GM19324 (cell line): Measurements from ENCODE around the gene BICD1.

Experiments used
- ATAC-seq: cut with Tn5 transposase; IDR thresholded peaks from one replicate; pipeline ENCODE4 v1.9.1; 2021; ENCODE audit warnings: mild to moderate bottlenecking, moderate library complexity; ENCODE audit not compliant: unreplicated experiment, low FRiP score

Gene BICD1

GRCh38 chr12:32312049-32312670 is 205.5 kb downstream of the BICD1 start:
- ATAC-seq: no peak

- ATAC-seq: no peak
Measured at GRCh38 chr12:32322354-32322753, 215.7 kb downstream of the BICD1 start.

DNA sequence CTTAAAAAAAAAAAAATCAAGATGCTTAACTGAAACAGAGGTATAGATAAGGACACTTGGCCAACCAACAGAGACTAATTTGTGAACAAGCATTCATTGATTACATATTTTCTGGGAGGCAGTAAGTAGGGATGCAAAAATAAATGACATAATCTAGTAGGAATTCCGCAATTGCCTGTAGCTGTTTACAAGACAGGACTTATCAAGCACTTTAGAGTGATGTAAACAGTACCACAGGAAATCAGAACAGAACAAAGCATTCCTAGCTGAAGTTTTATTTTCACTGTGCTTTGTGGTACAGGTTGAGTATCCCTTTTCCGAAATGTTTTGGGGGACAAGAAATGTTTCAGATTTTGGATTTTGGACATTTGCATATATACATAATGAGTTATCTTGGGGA is 224.5 kb downstream of the BICD1 start:
- no peak for ATAC-seq

DNA sequence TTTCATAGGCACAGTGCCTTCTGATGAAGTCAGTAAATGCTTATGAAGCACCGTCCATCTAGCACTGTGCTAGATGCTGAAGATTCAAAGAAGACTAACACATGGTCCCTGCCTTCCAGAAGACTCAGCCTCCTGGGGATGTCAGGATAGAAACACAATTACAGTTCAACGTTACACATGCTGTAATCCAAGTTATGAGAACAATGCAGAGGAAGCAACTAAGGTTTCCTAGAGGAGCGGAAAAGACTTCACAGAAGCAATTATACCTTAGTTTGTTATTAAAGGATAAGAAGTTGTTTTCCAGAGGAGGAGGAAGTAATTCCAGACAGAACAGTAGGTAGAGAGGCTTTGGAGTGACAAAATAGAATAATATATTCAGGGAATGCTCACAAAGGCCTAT is 225.8 kb downstream of the BICD1 start:
- no peak for ATAC-seq

DNA sequence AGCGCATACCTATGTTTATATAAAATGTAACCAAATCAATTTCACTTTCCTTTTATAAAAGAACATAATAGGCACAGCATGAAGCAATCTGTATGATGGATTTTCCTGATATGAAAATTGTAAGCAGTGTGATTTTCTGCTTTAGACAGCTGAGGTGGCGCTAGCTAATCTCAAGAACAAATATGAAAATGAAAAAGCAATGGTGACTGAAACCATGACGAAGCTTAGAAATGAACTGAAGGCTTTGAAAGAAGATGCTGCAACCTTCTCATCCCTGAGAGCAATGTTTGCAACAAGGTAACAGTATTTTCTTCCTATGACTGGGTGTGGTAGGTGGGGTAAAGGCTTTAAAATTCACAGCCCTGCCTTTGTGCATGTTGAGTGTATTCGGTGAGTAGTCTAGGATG is 227.7 kb downstream of the BICD1 start:
- no peak for ATAC-seq

DNA sequence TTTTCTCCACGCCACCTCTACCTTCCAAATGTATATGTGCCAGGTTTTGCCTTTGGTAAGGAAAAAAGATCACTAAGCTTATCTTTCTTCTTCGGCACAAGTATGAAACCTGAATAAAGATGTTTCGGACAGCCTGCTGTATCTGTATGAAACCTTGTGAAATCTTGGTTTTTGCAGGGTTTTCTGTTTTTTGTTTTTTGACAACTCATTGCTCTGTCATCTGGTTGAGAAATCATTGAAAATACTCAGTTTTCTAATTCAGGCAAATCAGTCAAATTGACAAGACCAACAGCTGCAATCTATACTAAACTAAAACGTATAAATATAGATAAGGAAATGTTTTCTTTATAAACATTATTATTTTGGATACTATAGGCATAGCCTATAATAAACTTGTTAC is 229.6 kb downstream of the BICD1 start:
- no peak for ATAC-seq

DNA sequence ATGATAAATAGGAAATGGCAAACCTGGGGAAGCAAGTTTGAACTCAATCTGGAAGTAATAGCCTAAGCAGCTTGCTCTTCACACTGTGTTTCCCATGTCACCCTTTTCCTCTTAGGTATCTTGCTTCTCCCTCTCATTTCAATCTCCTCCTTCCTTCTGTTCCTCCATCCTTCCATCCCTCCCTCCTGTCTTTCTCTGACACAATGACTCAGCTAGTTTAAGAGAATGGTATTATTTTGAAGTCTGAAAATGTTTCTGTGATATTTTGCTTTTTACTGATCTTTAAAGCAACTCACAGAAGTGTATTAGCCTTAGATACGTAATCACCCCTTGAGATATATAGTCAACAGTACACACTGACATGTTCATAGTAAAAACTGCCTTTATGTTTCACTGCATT is 236.8 kb downstream of the BICD1 start:
- ATAC-seq: no peak

DNA sequence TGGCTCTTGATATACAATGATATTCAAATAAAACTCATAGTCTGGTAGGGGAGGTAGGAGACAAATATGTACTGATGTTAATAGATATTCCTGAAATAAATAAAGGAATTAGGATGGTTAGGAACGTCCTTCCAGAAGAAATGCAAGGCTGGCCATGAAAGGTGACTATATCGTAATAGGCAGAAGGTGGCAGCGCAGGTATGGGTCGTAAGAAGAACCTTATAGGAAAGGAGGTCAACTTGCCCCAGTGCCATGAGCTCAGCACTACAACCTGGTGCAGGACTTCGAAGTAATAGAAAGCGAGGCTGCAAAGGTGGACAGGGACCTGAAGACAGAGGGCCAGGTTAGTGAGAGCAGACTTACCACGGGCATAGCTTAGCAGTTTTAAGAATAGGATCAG is 237.4 kb downstream of the BICD1 start:
- no peak for ATAC-seq

DNA sequence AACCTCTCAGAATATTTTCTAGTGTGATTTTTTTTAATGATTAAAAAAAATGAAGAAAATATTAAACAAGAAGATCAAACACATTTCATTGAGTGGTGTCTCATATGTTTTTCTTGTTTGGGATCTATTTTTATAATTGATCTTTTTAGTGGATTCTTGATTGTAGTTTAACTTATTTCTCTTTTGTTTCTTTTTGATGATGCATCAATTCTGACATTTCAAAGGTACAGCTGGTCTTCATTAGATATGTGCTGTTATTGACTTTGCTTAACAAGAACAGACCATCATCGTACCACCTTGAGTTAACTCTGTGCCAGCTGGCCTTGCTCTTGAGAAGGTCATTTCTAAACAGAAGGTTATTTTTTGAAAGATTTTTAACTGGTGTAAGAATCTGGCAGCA is 246.9 kb downstream of the BICD1 start:
- no peak for ATAC-seq

DNA sequence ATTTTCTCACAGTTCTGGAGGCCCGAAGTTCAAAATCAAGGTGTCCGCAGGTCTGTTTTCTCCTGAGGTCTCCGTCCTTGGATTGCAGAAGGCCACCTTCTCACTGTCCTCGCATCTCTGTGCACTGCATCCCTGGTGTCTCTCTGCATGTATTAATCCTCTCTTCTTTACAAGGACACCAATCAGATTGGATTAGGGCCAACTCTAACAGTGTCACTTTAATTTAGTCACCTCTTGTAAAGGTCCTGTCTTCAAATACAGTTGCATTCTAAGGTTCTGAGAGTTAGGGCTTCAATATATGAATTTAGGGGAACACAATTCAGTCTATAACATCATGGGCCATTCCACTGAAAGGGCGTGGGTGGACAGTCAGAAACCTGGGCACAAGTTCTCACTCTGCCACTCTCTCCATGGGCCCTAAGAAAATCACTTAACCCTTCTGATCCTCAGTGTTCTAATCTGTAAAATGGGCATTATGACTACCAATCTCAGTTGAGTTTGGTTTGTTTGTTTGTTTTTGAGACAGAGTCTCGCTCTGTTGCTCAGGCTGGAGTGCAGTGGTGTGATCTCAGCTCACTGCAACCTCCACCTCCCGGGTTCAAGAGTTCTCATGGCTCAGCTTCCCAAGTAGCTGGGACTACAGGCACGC is 251.1 kb downstream of the BICD1 start:
- no peak for ATAC-seq

GRCh38 chr12:32360956-32361355 is 254.3 kb downstream of the BICD1 start:
- ATAC-seq: no peak

GRCh38 chr12:32362892-32363291 is 256.2 kb downstream of the BICD1 start:
- ATAC-seq: no peak

- no peak for ATAC-seq
Measured at GRCh38 chr12:32365473-32366064, 258.9 kb downstream of the BICD1 start.

DNA sequence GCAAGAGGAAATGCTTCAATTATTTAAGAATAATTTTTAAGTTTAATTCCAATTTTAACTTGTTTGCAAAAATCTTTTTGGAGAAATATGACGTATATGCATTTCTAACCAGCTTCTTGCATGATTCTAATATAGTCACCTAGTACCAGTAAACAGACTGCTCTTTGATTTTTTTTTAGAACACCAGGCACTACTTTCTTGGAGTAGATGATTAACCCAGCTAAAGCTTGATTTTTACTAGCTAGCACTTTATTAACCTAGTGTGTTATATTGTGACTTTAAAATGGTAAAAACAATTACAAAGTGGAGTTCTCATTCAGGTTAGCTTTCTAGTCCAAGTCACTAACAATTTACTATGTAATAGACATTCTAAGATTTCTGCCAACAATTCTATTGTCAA is 260.1 kb downstream of the BICD1 start:
- ATAC-seq: no peak

DNA sequence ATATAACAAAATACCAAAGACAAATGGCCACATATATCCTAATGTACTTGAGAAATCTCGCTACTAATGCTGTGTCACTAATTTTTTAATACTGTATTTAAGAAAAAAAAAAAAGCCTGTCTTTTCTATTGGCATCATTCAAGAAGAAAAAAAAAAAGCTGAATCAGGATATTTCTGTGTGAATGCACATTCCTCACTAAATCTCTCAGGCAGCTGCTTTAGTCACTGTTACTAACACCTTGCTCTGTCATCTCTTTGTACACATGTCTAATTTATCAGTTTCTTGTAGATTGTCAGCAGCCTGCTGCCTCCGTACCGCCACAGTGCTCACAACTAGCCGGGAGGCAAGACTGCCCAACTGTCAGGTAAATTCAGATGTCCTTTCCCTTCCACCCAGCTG is 260.7 kb downstream of the BICD1 start:
- no peak for ATAC-seq

- no peak for ATAC-seq
Measured at GRCh38 chr12:32369202-32369601, 262.6 kb downstream of the BICD1 start.

DNA sequence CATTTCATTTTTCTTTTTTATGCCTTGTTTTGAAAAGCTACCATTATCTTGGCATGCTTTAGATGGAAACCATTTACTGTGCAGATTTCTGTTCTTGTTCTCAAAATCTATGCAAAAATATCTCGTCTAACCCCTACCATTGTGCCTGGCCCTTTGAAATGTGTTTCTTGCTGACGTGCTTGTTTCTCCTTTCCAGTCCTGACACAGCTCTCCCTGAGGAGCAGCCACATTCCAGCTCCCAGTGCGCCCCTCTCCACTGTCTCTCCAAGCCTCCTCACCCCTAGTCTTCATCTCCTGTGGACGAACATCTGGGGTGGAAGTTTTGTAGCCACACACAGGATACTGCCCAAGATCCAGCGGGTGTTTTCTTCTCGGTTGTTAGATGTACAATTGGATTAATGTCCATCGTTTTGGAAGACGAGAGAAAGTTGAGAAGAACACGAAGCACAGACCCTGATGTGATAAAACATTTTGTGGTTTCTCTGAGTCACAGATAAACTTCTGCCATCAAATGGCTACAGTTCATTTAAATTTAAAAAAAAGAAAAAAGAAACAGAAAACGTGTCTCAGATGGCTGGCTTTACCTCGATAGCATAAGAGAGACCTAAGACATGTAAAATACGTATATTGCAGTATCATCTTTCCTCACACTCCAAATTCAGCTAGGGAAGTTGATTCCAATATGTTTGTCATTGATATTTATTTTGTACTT is 270.9 kb downstream of the BICD1 start:
- no peak for ATAC-seq

DNA sequence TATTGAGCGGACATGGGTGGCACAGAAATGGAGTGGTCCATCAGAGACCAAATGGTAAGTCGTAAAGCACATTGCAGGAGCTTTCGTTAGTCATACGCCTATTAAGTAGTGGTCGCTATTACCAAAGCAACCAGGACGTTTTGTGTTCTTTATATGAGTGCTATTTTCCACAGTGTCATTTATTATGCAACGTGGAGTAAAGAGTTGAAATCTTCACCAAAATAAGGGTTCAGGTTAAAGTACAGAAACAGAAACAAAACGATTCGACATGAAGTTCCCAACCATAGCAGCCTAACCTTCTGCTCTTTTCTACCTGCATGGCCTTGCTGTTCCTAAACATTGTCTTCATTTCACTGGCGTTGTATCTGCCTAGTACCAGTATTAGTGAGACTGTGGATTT is 272.6 kb downstream of the BICD1 start:
- no peak for ATAC-seq

GRCh38 chr12:32379667-32380066 is 273.0 kb downstream of the BICD1 start:
- ATAC-seq: no peak

DNA sequence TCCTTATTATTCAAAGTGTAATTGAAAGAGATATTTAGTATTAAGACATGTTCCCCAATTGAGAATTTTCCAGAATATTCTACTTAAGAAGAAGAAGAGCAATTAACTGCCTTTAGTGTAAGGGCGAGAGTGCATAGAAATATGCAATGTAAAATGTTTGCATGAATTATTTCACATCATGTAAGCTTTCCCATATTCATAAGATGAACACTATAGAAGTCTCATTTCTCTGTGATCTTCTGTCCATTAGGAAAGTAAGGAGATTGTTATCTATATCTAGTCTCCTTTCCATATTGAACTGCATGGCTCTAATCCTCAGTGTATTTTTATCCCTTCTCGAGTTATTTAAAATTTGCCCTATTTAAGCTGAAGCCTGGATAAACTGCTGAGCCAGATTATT is 275.6 kb downstream of the BICD1 start:
- ATAC-seq: no peak

GRCh38 chr12:32390572-32391219 is 284.0 kb downstream of the BICD1 start:
- ATAC-seq: no peak
